HepG2 (cell line): ENCODE data around the gene DTNA. TPM values are rescaled to one million over a fixed set of nuclear protein-coding genes. Genes with fewer than 3 reads are reported as not detected.

Experiments
- ATAC-seq: fragments of 200-7000 bp; cut with Tn5 transposase; 3 replicates; pipeline ENCODE4 v1.9.1; 2020; ENCODE audit warnings: mild to moderate bottlenecking, moderate library complexity
- BruUV-seq: library from RNA; stranded (reverse); fragments of 400-500 nt; replicated peaks from 2 replicates; lab custom pipeline; 2021; lab: Mats Ljungman, UMichigan
- CTCF ChIA-PET: fragments of 300-600 bp; formaldehyde crosslinking; extraction: SDS; loops from one replicate; lab custom pipeline; 2021; ENCODE audit warnings: low total read pairs, inconsistent platforms, low intra/inter-chr PET ratio; lab: Yijun Ruan, JAX
- POLR2A ChIA-PET: fragments of 350-600 bp; sonication (Branson Sonifier 250); formaldehyde crosslinking; loops from one replicate; lab custom pipeline; 2020; ENCODE audit warnings: antibody characterized with exemption, inconsistent platforms; lab: Yijun Ruan, JAX
- DNase-seq: peaks from one replicate; pipeline ENCODE4 v3.0.0-alpha.2; 2015; ENCODE audit warnings: low spot score
- FAIRE-seq: peaks from 3 replicates; lab custom pipeline; 2011; peaks lifted over from hg19 to GRCh38; lab: Jason Lieb, UNC
- H2AFZ ChIP-seq: one replicate; pipeline ENCODE4 v1.6.1; 2011; ENCODE audit warnings: low read length, inconsistent platforms
- H3K27ac ChIP-seq: fragments of 300-600 bp; 3 replicates; pipeline ENCODE4 v1.8.0; 2011; ENCODE audit warnings: mixed run types, mild to moderate bottlenecking, mixed read lengths, low read length, inconsistent platforms; ENCODE audit not compliant: insufficient read depth; ENCODE audit errors: extremely low read length
- H3K27me3 ChIP-seq, 2 experiments: fragments of 200-600 bp in 1 of 2; 2 replicates in 1 of 2; 3 replicates in 1 of 2; pipeline versions ENCODE4 v1.6.0 to v1.8.0; 2011; ENCODE audit warnings: low read length in 2 of 2, mild to moderate bottlenecking in 2 of 2, moderate library complexity in 2 of 2, inconsistent platforms in 1 of 2; ENCODE audit not compliant: insufficient read depth in 2 of 2, control insufficient read depth in 1 of 2
- H3K36me3 ChIP-seq, 2 experiments: fragments of 200-600 bp in 1 of 2; replicated peaks in 1 of 2; 2 replicates in 1 of 2; 3 replicates in 1 of 2; pipeline versions ENCODE4 v1.5.1 to v1.8.0; 2011; ENCODE audit warnings: low read length in 2 of 2, inconsistent platforms in 1 of 2; ENCODE audit not compliant: insufficient read depth in 2 of 2, control insufficient read depth in 1 of 2
- H3K4me1 ChIP-seq: 2 replicates; pipeline ENCODE4 v1.5.1; 2012; ENCODE audit warnings: low read length, inconsistent platforms; ENCODE audit not compliant: insufficient read depth
- H3K4me2 ChIP-seq: 2 replicates; pipeline ENCODE4 v1.6.0; 2011; ENCODE audit warnings: low read depth, low read length, inconsistent platforms
- H3K4me3 ChIP-seq, 3 experiments: fragments of 200-600 bp in 1 of 3; sonication (generic), shearing (Covaris generic) in 1 of 3; replicated peaks in 1 of 3; 2 replicates each; pipeline ENCODE4 v1.5.1; 2011 to 2016; ENCODE audit warnings: low read length in 3 of 3, inconsistent platforms in 2 of 3, low read depth in 2 of 3, mild to moderate bottlenecking in 2 of 3, control low read depth in 1 of 3, mixed read lengths in 1 of 3; ENCODE audit not compliant: insufficient read depth in 1 of 3
- H3K79me2 ChIP-seq: one replicate; pipeline ENCODE4 v1.6.1; 2011; ENCODE audit warnings: low read length, inconsistent platforms; ENCODE audit not compliant: insufficient read depth
- H3K9ac ChIP-seq: 2 replicates; pipeline ENCODE4 v1.6.0; 2011; ENCODE audit warnings: mild to moderate bottlenecking, low read depth, low read length, inconsistent platforms; ENCODE audit not compliant: insufficient read depth
- H3K9me3 ChIP-seq: 2 replicates; pipeline ENCODE4 v1.5.1; 2012; ENCODE audit warnings: mild to moderate bottlenecking, low read length
- H4K20me1 ChIP-seq: 2 replicates; pipeline ENCODE4 v1.6.0; 2011; ENCODE audit warnings: inconsistent platforms, mild to moderate bottlenecking, low read length, moderate library complexity; ENCODE audit not compliant: insufficient read depth
- DPF2 ChIP-seq: sonication (generic); formaldehyde crosslinking; IDR thresholded peaks from 2 replicates; pipeline ENCODE4 v1.4.0; 2020; ENCODE audit warnings: mild to moderate bottlenecking, low read depth, missing genetic modification reagents, borderline replicate concordance
- ETS1 ChIP-seq: sonication (generic); formaldehyde crosslinking; IDR thresholded peaks from 2 replicates; pipeline ENCODE4 v1.4.0; 2020; ENCODE audit warnings: missing genetic modification reagents
- GPBP1L1 ChIP-seq: sonication (generic); formaldehyde crosslinking; IDR thresholded peaks from 2 replicates; pipeline ENCODE4 v1.5.0; 2020; ENCODE audit warnings: mild to moderate bottlenecking, missing genetic modification reagents
- MEF2D ChIP-seq: sonication (generic); formaldehyde crosslinking; IDR thresholded peaks from 2 replicates; pipeline ENCODE4 v1.5.1; 2020; ENCODE audit warnings: mild to moderate bottlenecking, missing genetic modification reagents
- MLLT10 ChIP-seq: sonication (generic); formaldehyde crosslinking; IDR thresholded peaks from 2 replicates; pipeline ENCODE4 v1.4.0; 2020; ENCODE audit warnings: missing genetic modification reagents
- PAXIP1 ChIP-seq: sonication (generic); formaldehyde crosslinking; conservative IDR thresholded peaks from 2 replicates; pipeline ENCODE4 v1.4.0; 2020; ENCODE audit warnings: mild to moderate bottlenecking, missing genetic modification reagents, moderate library complexity
- RORA ChIP-seq: sonication (generic); formaldehyde crosslinking; IDR thresholded peaks from 2 replicates; pipeline ENCODE4 v1.5.0; 2020; ENCODE audit warnings: mild to moderate bottlenecking, missing genetic modification reagents, moderate library complexity
- SNRNP70 ChIP-seq: fragments of 200-400 bp; formaldehyde crosslinking; IDR thresholded peaks from 2 replicates; pipeline ENCODE4 v1.6.1; 2017; ENCODE audit warnings: mild to moderate bottlenecking, low read depth, low read length, moderate library complexity
- TSC22D2 ChIP-seq: sonication (generic); formaldehyde crosslinking; IDR thresholded peaks from 2 replicates; pipeline ENCODE4 v1.5.1; 2020; ENCODE audit warnings: missing genetic modification reagents, mild to moderate bottlenecking, borderline replicate concordance
- ZBTB4 ChIP-seq: sonication (generic); formaldehyde crosslinking; IDR thresholded peaks from 2 replicates; pipeline ENCODE4 v1.4.0; 2020; ENCODE audit warnings: missing genetic modification reagents, mild to moderate bottlenecking, borderline replicate concordance
- ZFYVE20 ChIP-seq: sonication (generic); formaldehyde crosslinking; IDR thresholded peaks from 2 replicates; pipeline ENCODE4 v1.8.0; 2023; ENCODE audit warnings: low read depth, mild to moderate bottlenecking, moderate library complexity, missing genetic modification reagents, borderline replicate concordance
- ZNF543 ChIP-seq: sonication (generic); formaldehyde crosslinking; IDR thresholded peaks from 2 replicates; pipeline ENCODE4 v1.4.0; 2020; ENCODE audit warnings: mild to moderate bottlenecking, missing genetic modification reagents
- ZNF670 ChIP-seq: sonication (generic); formaldehyde crosslinking; IDR thresholded peaks from 2 replicates; pipeline ENCODE4 v1.8.0; 2022; ENCODE audit warnings: mild to moderate bottlenecking, missing genetic modification reagents, borderline replicate concordance
- WGBS: methylation state at CpG from one replicate; pipeline ENCODE4 v1.1.6; 2017; ENCODE audit warnings: low lambda C conversion rate; 5-methylcytosine and 5-hydroxymethylcytosine counted together
- in situ Hi-C: cut with HindIII; loops from 2 replicates; pipeline ENCODE4 v1.10.0; 2017; ENCODE audit warnings: low pct_unique_long_range_greater_than_20kb; ENCODE audit not compliant: extremely low pct_ligation_motif_present
- intact Hi-C: fragments of 100-400 bp; cut with micrococcal nuclease; formaldehyde crosslinking; loops from one replicate; pipeline ENCODE4 v1.10.0; 2022; ENCODE audit not compliant: unreplicated experiment
- polyA plus RNA-seq, 8 experiments: library from polyadenylated mRNA; depleted of rRNA in 3 of 8; stranded (reverse) in 7 of 8; unstranded in 1 of 8; fragments of >200 nt; fragmentation: Illumina TruSeq in 4 of 8; extraction: Trizol in 4 of 8; gene quantifications; 2 replicates each; pipeline versions ENCODE4 v1.2.1 to v1.2.3, GENCODE V29; 2011 to 2016; ENCODE audit warnings: low read depth in 4 of 8, missing spikeins in 1 of 8, mixed read lengths in 1 of 8; ENCODE audit not compliant: insufficient read depth in 1 of 8
- total RNA-seq, 5 experiments: library from RNA; depleted of rRNA; stranded (reverse); fragments of >200 nt; fragmentation: Illumina TruSeq; extraction: Trizol; gene quantifications; 2 replicates each; pipeline ENCODE4 v1.2.3, GENCODE V29; 2016; ENCODE audit warnings: low read depth in 1 of 5

Gene DTNA
- total and polyA plus RNA-seq, 2 of the 13 experiments (the other 11 are each of a cell fraction or from before 2014, with no cell fraction given) = 8.5 to 29.0 TPM

GRCh38 chr18:34817636-34818035 lies 107.5 kb downstream of the DTNA start:
- POLR2A ChIA-PET = no interaction called here
- no peaks in the 10 kb centered on the region for H3K79me2 ChIP-seq
- ATAC-seq (no peak), DNase-seq (no peak), FAIRE-seq (no peak)
- no peaks in the 10 kb centered on the region for H3K27me3 ChIP-seq
- H3K9me3 ChIP-seq = no peaks in the 10 kb centered on the region
- intact Hi-C loops (no loop called here), in situ Hi-C loops (no loop called here)
- H3K27ac ChIP-seq = no peak overlapping the region
- H3K4me3 ChIP-seq = no peak overlapping the region
- no peaks in the 10 kb centered on the region for H4K20me1 ChIP-seq
- H3K4me2 ChIP-seq = no peak overlapping the region
- H3K4me1 ChIP-seq = no peaks in the 10 kb centered on the region
- 92% methylated on average over 2 of the region's 2 CpGs for whole genome bisulfite sequencing
- BruUV-seq = no TSS peak
- H2AFZ ChIP-seq = no peak overlapping the region
- H3K36me3 ChIP-seq = peaks cover 0 to 2% of the 10 kb centered on the region in 2 experiments; a peak in 2 of 5 replicates
- TF ChIP-seq SNRNP70 (no peak), MLLT10 (no peak), ETS1 (CRISPR knock-in tag) (no peak), DPF2 (CRISPR knock-in tag) (no peak), RORA (CRISPR knock-in tag) (no peak), ZNF543 (CRISPR knock-in tag) (no peak), MEF2D (no peak), GPBP1L1 (no peak), ZFYVE20 (no peak), ZBTB4 (CRISPR knock-in tag) (no peak), PAXIP1 (CRISPR knock-in tag) (no peak), TSC22D2 (CRISPR knock-in tag) (no peak), ZNF670 (CRISPR knock-in tag) (no peak)
- no peak overlapping the region for H3K9ac ChIP-seq
- CTCF ChIA-PET = no interaction called here
